ENCODE measurements around the gene EPB42.

DNA sequence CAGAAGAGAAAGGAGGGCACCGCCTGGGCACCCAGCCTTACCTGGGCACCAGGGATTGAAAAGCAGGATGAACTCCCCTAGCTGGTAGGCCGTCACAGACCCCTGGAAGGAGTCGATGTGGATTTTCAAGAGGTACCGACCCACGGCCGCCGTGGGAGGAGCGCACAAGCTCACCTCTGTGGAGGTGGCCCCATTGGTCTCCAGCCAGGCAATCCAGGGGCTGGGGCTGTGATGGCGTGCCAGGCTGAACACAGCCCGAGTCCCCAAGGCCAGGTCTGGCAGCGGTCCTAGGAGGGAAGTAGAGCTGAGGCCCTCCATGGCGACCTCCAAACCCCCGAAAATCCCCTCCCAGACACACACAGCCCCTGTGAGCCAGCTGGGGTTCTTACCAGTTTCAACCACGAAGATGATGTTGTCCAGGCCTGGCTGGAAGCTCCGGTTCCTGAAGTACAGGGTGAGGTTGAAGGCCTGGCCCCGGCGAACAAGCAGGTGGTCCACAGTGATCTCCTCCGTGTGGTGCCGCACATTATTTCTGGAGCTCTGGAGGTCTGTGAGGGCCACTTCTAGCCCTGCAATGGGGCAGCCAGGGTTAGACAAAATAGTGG lies 39.3 kb upstream of the EPB42 start:
- TF ChIP-seq, protein P1, sequence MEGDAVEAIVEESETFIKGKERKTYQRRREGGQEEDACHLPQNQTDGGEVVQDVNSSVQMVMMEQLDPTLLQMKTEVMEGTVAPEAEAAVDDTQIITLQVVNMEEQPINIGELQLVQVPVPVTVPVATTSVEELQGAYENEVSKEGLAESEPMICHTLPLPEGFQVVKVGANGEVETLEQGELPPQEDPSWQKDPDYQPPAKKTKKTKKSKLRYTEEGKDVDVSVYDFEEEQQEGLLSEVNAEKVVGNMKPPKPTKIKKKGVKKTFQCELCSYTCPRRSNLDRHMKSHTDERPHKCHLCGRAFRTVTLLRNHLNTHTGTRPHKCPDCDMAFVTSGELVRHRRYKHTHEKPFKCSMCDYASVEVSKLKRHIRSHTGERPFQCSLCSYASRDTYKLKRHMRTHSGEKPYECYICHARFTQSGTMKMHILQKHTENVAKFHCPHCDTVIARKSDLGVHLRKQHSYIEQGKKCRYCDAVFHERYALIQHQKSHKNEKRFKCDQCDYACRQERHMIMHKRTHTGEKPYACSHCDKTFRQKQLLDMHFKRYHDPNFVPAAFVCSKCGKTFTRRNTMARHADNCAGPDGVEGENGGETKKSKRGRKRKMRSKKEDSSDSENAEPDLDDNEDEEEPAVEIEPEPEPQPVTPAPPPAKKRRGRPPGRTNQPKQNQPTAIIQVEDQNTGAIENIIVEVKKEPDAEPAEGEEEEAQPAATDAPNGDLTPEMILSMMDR (IDR thresholded peaks at IDR 0.05; ENCODE audit: poor library complexity): no peak
- TF ChIP-seq EZH2phosphoT487 (IDR thresholded peaks at IDR 0.05; ENCODE audit: low read depth, severe bottlenecking, unreplicated experiment) (no peak), EZH2 (IDR thresholded peaks at IDR 0.05; ENCODE audit: borderline replicate concordance) (no peak)
